Dendritic cell treated with granulocyte-macrophage colony-stimulating factor and Interleukin-4, amounts not matched to agents 40 ng/mL and 50 ng/mL, for 4 days (primary cell): ENCODE data around the gene CBX2.

Experiments used
- H3K27ac Mint-ChIP-seq: one replicate; pipeline ENCODE4 v1.8.0; 2022; ENCODE audit warnings: mild to moderate bottlenecking, mixed read lengths
- H3K27me3 Mint-ChIP-seq: one replicate; pipeline ENCODE4 v1.8.0; 2022; ENCODE audit warnings: mild to moderate bottlenecking, mixed read lengths
- H3K36me3 Mint-ChIP-seq: one replicate; pipeline ENCODE4 v1.8.0; 2022; ENCODE audit warnings: low read depth, mixed read lengths
- H3K4me1 Mint-ChIP-seq: one replicate; pipeline ENCODE4 v1.8.0; 2022; ENCODE audit warnings: low read depth, mixed read lengths
- H3K4me3 Mint-ChIP-seq: one replicate; pipeline ENCODE4 v1.8.0; 2022; ENCODE audit warnings: mild to moderate bottlenecking, moderate library complexity, mixed read lengths
- H3K9me3 Mint-ChIP-seq: one replicate; pipeline ENCODE4 v1.8.0; 2022; ENCODE audit warnings: mixed read lengths
- intact Hi-C: fragments of 100-400 bp; cut with micrococcal nuclease; formaldehyde crosslinking; loops from one replicate; pipeline ENCODE4 v1.15.0; 2022

CBX2 gene

DNA sequence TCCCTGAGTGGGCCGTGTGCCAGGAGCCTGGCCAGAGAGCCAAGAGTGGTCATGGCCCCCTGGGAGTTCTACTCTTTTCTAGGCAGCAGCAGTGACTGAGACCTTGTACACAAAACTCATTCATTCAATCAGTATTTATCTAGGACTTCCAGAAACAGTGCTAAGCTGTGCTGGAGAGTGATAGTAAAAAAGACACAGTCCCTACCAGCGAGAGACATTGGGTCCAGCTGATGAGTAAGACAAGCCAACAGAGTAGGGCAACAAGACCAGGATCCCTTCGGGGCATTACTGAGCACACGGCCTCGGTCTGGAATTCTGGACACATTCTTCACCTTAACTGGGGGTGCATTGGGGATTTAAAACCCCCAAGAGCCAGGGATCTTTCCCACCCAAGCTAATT, 41.1 kb downstream of the CBX2 start:
- no peaks in the 10 kb centered on the region for H3K36me3 Mint-ChIP-seq
- intact Hi-C loops: no loop called here
- H3K4me3 Mint-ChIP-seq: no peak overlapping the region
- peaks cover 16% of the 10 kb centered on the region for H3K4me1 Mint-ChIP-seq
- no peaks in the 10 kb centered on the region for H3K9me3 Mint-ChIP-seq
- no peak overlapping the region for H3K27ac Mint-ChIP-seq
- H3K27me3 Mint-ChIP-seq: peaks cover 91% of the 10 kb centered on the region

DNA sequence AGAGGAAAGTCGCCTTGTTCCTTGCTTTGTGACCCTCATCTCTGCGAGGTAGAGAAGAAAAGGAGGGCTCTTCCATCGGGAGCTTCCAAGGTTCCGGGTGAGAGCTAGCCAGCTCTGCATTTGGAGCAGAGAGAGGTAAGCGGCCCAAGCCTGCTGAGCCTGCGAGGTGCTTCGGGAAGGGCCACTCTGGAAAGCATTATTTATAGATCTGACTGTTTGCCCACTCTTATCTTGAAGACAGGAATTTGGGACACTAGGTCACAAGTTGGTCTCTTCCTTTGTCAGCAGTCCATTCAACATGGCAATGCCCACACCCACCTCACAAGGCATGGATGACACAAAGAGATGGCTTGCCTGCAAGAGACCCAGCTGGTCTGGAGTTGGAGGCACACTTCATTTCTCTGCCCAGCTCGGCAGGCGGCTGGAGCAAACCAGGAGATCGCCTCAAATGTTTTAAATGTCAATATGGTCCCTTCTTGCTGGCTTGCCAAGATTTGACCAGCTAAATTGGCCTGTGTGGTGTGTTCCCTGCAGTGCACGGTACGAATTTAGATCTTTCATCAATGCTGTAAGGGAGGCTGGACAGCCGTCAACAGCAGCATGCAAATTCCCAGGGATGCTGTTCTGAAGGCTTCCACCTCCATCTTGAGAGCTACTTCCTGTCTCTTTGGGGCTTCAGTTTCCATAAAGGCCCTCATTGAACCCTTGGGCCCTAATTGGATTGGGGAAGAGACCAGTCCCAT, 41.8 kb downstream of the CBX2 start:
- H3K4me1 Mint-ChIP-seq: peaks cover 10% of the 10 kb centered on the region
- no peaks in the 10 kb centered on the region for H3K9me3 Mint-ChIP-seq
- H3K27me3 Mint-ChIP-seq: peaks cover 89% of the 10 kb centered on the region

DNA sequence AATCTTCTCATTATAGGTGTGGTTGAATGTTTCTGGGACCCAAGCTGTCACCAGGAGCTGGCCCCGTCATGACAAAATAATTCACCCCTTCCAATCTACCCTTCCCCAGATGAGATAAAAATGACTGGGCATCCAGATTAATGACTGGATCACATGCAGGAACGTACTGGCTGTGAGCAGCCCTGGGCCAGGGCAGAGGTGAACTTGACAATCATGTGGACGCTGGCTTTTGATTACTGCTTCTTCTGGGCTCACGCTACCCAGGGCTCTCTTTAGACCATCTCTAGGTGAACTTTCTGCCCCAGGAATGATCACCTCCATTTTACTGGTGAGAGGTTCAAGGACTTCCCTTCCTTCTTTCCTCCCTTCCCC, 43.0 kb downstream of the CBX2 start:
- Mint-ChIP-seq H3K27me3 (peaks cover 79% of the 10 kb centered on the region), H3K4me1 (peaks cover 17% of the 10 kb centered on the region), H3K27ac (no peak overlapping the region), H3K4me3 (no peak overlapping the region), H3K36me3 (no peaks in the 10 kb centered on the region), H3K9me3 (no peaks in the 10 kb centered on the region)
- intact Hi-C loops: no loop called here

More for the DNA sequence above, 41.8 kb downstream of the CBX2 start:
- H3K27ac Mint-ChIP-seq: no peak overlapping the region
- intact Hi-C loops: no loop called here
- H3K4me3 Mint-ChIP-seq: no peak overlapping the region
- H3K36me3 Mint-ChIP-seq: no peaks in the 10 kb centered on the region

DNA sequence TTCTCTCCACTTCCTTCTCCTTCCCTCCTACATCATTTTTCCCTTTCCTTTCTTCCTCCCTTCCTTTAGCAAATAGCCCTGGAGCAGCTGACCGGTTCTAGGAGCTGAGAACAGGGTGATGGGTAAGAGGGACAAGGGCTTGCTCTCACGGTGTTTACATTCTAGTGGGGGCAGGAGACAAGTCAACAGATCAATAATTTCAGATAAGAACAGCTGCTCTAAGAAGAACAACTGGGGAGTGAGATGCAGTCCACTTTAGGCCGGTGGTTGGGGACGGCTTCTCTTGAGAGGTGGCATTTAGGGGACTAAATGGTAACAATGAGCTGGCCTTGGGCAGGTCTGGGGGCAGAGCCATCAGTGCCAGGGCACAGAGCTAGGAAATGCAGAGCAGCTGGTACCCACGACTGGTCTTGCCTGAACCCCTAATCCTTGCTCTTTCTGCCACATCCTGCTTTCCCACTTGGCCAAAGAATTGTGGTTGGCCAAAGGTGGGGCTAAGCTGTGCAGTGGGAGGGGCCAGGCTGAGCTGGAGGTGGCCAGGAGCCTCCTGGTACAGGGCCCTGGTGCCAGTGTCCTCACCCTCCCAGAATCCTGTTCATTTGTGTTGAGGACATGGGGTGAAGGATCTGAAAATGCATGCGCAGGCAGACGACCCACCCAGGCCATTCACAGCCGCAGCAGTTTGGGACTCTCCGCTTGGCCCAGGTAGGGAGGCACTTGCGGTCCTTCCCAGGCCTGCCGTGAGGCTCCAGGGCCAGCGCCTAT, 43.6 kb downstream of the CBX2 start:
- intact Hi-C loops: no loop called here
- no peaks in the 10 kb centered on the region for H3K36me3 Mint-ChIP-seq
- H3K27ac Mint-ChIP-seq: no peak overlapping the region
- no peak overlapping the region for H3K4me3 Mint-ChIP-seq
- H3K4me1 Mint-ChIP-seq: peaks cover 22% of the 10 kb centered on the region
- H3K27me3 Mint-ChIP-seq: peaks cover 73% of the 10 kb centered on the region
- H3K9me3 Mint-ChIP-seq: no peaks in the 10 kb centered on the region

DNA sequence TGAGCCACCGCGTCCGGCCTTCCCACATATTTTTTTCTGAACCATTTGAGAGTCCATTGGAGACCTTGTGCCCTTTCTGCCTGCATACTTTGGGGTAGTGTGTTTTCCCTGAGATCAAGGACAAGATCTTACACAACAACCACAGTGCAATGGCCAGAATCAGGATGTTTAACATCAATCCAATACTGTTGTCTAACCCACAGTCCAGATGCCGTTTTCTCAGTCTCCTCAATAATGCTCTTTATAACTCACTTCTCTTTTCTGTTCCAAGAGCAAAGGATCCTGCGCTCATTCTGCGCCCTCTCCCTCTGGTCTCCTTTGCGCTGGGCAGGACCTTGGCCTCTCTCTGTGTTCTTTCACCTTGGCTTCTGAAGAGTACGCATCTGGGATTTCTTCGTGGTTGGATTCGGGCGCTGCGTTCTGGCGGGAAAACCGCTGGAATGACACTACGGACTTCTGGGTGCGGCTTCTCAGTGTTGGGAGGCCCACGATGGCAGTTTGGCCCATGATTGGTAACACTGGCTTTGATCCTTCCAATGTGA, 44.7 kb downstream of the CBX2 start:
- H3K36me3 Mint-ChIP-seq: no peaks in the 10 kb centered on the region
- no peak overlapping the region for H3K4me3 Mint-ChIP-seq
- H3K9me3 Mint-ChIP-seq: no peaks in the 10 kb centered on the region
- peaks cover 62% of the 10 kb centered on the region for H3K27me3 Mint-ChIP-seq
- intact Hi-C loops: no loop called here
- no peak overlapping the region for H3K27ac Mint-ChIP-seq
- H3K4me1 Mint-ChIP-seq: peaks cover 31% of the 10 kb centered on the region

DNA sequence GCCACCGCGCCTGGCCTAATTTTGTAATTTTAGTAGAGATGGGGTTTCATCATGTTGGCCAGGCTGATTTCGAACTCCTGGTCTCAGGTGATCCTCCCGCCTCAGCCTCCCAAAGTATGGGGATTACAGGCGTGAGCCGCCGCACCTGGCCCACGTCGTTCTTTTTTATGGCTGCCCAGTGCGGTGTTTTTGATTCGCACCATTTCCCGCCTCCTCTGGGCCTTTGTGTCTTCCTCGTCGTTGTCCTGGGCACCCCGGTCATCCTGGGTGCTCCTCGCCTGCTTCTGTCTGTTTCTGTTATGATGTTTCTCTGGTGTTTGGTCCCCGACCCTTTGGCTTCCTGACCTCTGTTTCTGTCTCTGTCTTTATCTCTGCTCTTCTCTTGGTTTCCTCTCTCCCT, 46.3 kb downstream of the CBX2 start:
- no peaks in the 10 kb centered on the region for H3K9me3 Mint-ChIP-seq
- peaks cover 47% of the 10 kb centered on the region for H3K4me1 Mint-ChIP-seq
- peaks cover 52% of the 10 kb centered on the region for H3K27me3 Mint-ChIP-seq
- no peaks in the 10 kb centered on the region for H3K36me3 Mint-ChIP-seq
- intact Hi-C loops: no loop called here
- no peak overlapping the region for H3K4me3 Mint-ChIP-seq
- H3K27ac Mint-ChIP-seq: no peak overlapping the region

DNA sequence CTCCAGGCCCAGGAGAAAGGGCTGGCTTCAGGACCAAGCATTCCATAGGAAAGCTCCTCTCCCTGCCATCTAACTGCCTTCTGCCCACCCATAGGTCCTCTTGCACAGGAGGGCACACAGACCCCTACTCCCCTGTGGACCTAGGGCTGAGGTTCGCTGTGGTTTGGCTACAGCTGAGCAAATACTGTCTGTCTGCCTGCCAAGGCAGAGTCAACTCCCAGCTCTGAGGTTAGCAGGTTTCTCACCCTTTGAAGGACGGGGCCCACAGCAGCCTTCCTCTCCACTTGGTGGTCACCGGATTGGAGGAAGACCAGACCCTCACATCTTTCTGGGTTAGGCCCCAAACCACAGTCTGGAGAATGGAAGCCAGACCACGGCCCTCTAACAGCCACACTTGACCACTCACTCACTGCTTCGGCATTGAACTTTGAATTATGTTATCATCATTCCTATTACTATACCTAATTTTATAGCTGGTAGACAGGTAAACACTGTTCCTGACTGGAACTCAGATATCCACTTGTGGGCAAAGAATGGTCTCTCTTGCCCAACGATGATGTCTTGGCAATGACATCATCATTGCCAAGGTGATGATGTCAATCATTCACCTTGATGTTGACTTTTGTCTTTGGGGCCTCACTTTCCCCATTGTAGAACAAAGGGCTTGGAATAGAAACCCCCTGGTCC, 47.1 kb downstream of the CBX2 start:
- intact Hi-C loops: no loop called here
- Mint-ChIP-seq H3K9me3 (no peaks in the 10 kb centered on the region), H3K4me3 (no peak overlapping the region), H3K4me1 (peaks cover 55% of the 10 kb centered on the region), H3K27ac (no peak overlapping the region), H3K36me3 (no peaks in the 10 kb centered on the region), H3K27me3 (peaks cover 45% of the 10 kb centered on the region)

DNA sequence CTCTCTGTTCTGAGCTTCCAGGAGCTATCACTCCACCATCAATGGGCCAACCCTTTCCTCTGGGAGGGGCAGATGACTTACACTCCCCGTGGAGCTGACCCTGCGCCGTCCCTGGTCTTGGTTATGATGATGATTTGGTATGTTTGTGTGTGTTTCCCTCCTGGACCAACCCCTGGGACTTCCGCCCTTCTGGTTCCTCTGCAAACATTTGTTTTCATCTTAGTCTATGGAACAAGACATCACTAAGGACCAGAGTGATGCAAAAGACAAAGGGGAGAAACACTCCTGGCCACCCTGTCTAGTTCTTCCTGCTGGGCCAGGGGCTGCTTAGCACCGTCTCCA, 47.6 kb downstream of the CBX2 start:
- intact Hi-C loops: no loop called here
- no peak overlapping the region for H3K4me3 Mint-ChIP-seq
- peaks cover 40% of the 10 kb centered on the region for H3K27me3 Mint-ChIP-seq
- H3K9me3 Mint-ChIP-seq: no peaks in the 10 kb centered on the region
- no peaks in the 10 kb centered on the region for H3K36me3 Mint-ChIP-seq
- H3K27ac Mint-ChIP-seq: peak overlapping the region; percentile 62
- H3K4me1 Mint-ChIP-seq: peaks cover 59% of the 10 kb centered on the region

DNA sequence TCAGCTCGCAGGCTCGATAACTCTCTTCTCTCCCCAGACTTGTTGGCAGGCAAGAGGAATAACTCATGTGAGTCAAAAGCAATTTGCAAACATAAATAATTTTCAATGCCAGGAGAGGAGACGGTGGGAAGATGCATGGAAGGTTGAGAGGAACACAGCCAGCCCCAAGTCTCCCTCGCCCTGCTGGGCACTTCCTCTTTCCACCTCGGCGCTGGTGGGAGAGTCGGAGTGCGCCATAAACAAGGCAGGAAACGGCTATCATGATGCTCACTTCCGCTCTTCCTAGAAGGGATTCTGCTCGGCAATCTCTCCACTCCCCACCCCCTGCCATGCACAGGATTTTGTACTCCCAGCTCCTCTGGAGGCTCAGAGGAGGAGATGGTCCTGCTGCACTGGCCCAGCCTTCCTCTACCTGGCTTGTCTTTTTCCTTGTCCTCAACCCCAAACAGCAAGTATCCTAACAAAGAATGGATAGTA, 48.3 kb downstream of the CBX2 start:
- Mint-ChIP-seq H3K4me3 (no peak overlapping the region), H3K4me1 (peaks cover 63% of the 10 kb centered on the region), H3K9me3 (no peaks in the 10 kb centered on the region), H3K36me3 (no peaks in the 10 kb centered on the region), H3K27ac (peak overlapping the region; percentile 62), H3K27me3 (peaks cover 33% of the 10 kb centered on the region)
- intact Hi-C loops: no loop called here

DNA sequence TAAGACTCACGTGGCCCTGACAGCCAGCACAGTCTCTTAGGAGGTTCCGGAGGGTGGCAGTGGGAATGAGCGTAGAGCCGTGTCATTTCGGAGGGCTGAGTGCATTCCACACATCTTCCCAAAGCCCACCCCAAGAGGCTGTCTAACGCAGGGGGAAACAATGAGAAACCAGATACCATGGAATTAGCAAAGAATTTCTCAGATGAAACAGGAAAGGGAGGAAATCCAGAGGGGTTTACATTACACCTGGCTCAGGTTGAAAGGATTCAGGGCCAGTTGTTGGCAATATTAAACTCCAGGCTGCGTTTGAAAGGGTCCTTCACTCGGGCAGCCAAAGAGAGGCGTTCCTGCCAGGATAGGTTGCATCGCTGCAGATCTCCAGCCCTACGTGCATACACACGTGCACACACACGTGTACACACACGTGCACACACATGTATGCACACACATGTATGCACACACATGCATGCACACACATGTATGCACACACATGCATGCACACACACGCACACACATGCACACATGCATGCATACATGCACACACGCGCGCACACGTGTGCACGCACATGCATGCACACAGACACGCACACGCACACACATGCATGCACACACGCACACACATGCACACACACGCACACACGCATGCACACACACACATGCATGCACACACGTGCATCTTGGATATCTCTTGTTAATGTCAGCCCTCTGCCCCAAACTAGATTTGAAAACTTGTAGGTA, 49.1 kb downstream of the CBX2 start:
- peak overlapping the region; percentile 62 for H3K27ac Mint-ChIP-seq
- H3K9me3 Mint-ChIP-seq: no peaks in the 10 kb centered on the region
- intact Hi-C loops: no loop called here
- H3K4me3 Mint-ChIP-seq: no peak overlapping the region
- peaks cover 28% of the 10 kb centered on the region for H3K27me3 Mint-ChIP-seq
- H3K36me3 Mint-ChIP-seq: no peaks in the 10 kb centered on the region
- H3K4me1 Mint-ChIP-seq: peaks cover 67% of the 10 kb centered on the region

DNA sequence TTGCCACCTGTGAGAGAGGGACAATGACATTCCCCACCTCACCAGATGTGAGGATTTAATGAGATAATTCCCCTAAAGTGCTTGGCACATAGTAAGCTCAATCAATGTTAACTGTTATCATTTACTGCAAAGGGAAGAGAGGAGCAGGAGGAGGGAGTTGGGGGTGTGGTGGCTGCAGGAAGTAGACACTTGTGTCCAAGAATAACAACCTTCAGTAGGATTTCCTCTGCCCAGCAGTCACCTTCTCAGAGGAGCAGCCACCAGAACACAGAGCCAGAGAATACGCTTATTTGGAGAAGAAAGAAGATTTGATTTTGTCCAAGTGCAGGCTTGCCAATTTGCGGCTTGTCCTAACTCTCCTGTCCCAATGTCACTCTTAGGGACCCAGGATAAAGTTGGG, 51.1 kb downstream of the CBX2 start:
- peak overlapping the region; percentile 45 for H3K27ac Mint-ChIP-seq
- peaks cover 79% of the 10 kb centered on the region for H3K4me1 Mint-ChIP-seq
- H3K9me3 Mint-ChIP-seq: no peaks in the 10 kb centered on the region
- H3K27me3 Mint-ChIP-seq: peaks cover 13% of the 10 kb centered on the region
- no peak overlapping the region for H3K4me3 Mint-ChIP-seq
- H3K36me3 Mint-ChIP-seq: peaks cover 14% of the 10 kb centered on the region
- intact Hi-C loops: no loop called here

DNA sequence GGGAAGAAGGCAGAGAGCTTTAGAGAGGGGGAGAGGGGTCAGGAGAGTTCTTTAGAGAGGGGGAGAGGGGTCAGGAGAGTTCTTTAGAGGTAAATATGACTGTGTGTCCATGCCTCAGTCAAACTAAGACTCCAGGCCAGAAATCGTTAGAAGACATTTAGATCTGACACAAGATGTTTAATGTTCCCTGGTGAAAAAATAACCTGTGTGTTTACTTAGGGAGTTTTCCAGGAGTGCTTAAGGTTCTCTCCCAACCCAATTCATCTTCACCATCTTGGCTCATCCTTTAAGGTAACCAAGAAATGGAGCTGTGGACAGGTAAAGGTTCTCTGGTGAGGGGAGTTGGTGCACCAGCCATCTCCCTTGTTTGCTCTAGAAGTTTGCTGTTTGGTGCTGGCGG, 51.5 kb downstream of the CBX2 start:
- H3K9me3 Mint-ChIP-seq: no peaks in the 10 kb centered on the region
- no peak overlapping the region for H3K4me3 Mint-ChIP-seq
- peaks cover 19% of the 10 kb centered on the region for H3K36me3 Mint-ChIP-seq
- intact Hi-C loops: no loop called here
- peak overlapping the region; percentile 45 for H3K27ac Mint-ChIP-seq
- peaks cover 82% of the 10 kb centered on the region for H3K4me1 Mint-ChIP-seq
- H3K27me3 Mint-ChIP-seq: peaks cover 11% of the 10 kb centered on the region

DNA sequence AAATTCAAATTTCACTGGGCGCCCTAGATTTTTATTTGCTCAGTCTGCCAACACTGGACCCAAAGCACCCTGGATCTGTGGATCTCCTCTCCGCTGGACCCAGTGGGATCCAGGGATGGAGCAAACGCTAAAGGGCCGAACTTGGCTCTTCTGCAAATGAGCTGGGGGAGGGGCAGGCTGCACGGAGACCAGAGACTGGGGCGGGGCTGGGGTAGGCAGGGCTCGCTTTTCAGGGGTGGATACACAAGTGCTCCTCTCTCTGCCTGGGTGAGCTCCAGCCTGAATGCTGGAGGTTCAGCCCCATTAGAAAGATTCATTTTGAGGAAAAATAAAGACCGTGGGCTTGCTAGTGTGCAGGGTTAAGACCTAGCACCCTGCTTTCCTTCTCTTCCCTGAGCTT, 52.4 kb downstream of the CBX2 start:
- Mint-ChIP-seq H3K4me1 (peaks cover 90% of the 10 kb centered on the region), H3K36me3 (peaks cover 27% of the 10 kb centered on the region), H3K4me3 (no peak overlapping the region), H3K27me3 (peaks cover 9% of the 10 kb centered on the region), H3K9me3 (no peaks in the 10 kb centered on the region), H3K27ac (no peak overlapping the region)
- intact Hi-C loops: no loop called here
